Endothelial cell of umbilical vein (primary cell): ENCODE measurements around the gene RAB17. TPM values are rescaled to one million over a fixed set of nuclear protein-coding genes. Genes with fewer than 3 reads are reported as not detected.

ENCODE experiments used
- BruUV-seq: library from RNA; stranded (reverse); fragments of 400-500 nt; replicated peaks from 2 replicates; lab custom pipeline; 2021; lab: Mats Ljungman, UMichigan
- CTCF ChIA-PET: fragments of 300-600, 350-600 bp; sonication (Branson Sonifier 250); formaldehyde crosslinking; loops from one replicate; lab custom pipeline; 2021; ENCODE audit warnings: antibody characterized with exemption, inconsistent platforms; lab: Charles Lee
- POLR2A ChIA-PET: fragments of 300-600, 350-600 bp; sonication (Branson Sonifier 250); formaldehyde crosslinking; loops from one replicate; lab custom pipeline; 2021; ENCODE audit warnings: antibody characterized with exemption, inconsistent platforms; lab: Charles Lee
- DNase-seq: peaks from one replicate; pipeline ENCODE4 v3.0.0-alpha.2; 2011; ENCODE audit warnings: low read depth, low spot score
- FAIRE-seq: peaks from 2 replicates; lab custom pipeline; 2011; peaks lifted over from hg19 to GRCh38; lab: Jason Lieb, UNC
- H2AFZ ChIP-seq: 2 replicates; pipeline ENCODE4 v1.6.0; 2012; ENCODE audit warnings: low read depth, low read length, control low read depth, inconsistent platforms
- H3K27ac ChIP-seq: 2 replicates; pipeline ENCODE4 v1.5.1; 2011; ENCODE audit warnings: low read depth, mild to moderate bottlenecking, control low read depth, low read length, moderate library complexity; ENCODE audit not compliant: insufficient read depth
- H3K27me3 ChIP-seq, 2 experiments: 2 replicates each; pipeline versions ENCODE4 v1.6.0 to v1.6.1; 2011; ENCODE audit warnings: low read length in 2 of 2, mixed read lengths in 1 of 2; ENCODE audit not compliant: control insufficient read depth in 2 of 2, insufficient read depth in 2 of 2
- H3K36me3 ChIP-seq, 2 experiments: 2 replicates in 1 of 2; 3 replicates in 1 of 2; pipeline ENCODE4 v1.5.1; 2011; ENCODE audit warnings: low read length in 2 of 2, mild to moderate bottlenecking in 1 of 2, moderate library complexity in 1 of 2; ENCODE audit not compliant: control insufficient read depth in 2 of 2, insufficient read depth in 2 of 2; ENCODE audit errors: extremely low read depth in 1 of 2
- H3K4me1 ChIP-seq: 3 replicates; pipeline ENCODE4 v1.5.1; 2011; ENCODE audit warnings: mild to moderate bottlenecking, low read length; ENCODE audit not compliant: control insufficient read depth, insufficient read depth; ENCODE audit errors: extremely low read depth
- H3K4me2 ChIP-seq: 2 replicates; pipeline ENCODE4 v1.6.1; 2011; ENCODE audit warnings: low read length, control low read depth, mixed read lengths; ENCODE audit not compliant: insufficient read depth
- H3K4me3 ChIP-seq, 3 experiments: fragments of 200-600 bp in 1 of 3; sonication (generic), shearing (Covaris generic) in 1 of 3; replicated peaks in 1 of 3; 2 replicates each; pipeline ENCODE4 v1.5.1; 2011 to 2016; ENCODE audit warnings: control low read depth in 3 of 3, low read length in 3 of 3, mild to moderate bottlenecking in 2 of 3, inconsistent platforms in 1 of 3, low read depth in 1 of 3, moderate library complexity in 1 of 3; ENCODE audit not compliant: insufficient read depth in 1 of 3
- H3K79me2 ChIP-seq: 2 replicates; pipeline ENCODE4 v1.6.0; 2012; ENCODE audit warnings: low read length, inconsistent platforms; ENCODE audit not compliant: control insufficient read depth, insufficient read depth
- H3K9ac ChIP-seq: replicated peaks from 2 replicates; pipeline ENCODE3; 2011; ENCODE audit warnings: low read length, control low read depth; ENCODE audit not compliant: insufficient read depth; ENCODE audit errors: extremely low read depth
- H3K9me1 ChIP-seq: replicated peaks from 3 replicates; pipeline ENCODE4 v1.6.0; 2011; ENCODE audit warnings: mild to moderate bottlenecking, low read length; ENCODE audit not compliant: control insufficient read depth, insufficient read depth; ENCODE audit errors: extremely low read depth
- H3K9me3 ChIP-seq: replicated peaks from 2 replicates; pipeline ENCODE4 v1.5.1; 2012; ENCODE audit warnings: low read length, inconsistent platforms; ENCODE audit not compliant: control insufficient read depth, insufficient read depth
- H4K20me1 ChIP-seq: replicated peaks from 2 replicates; pipeline ENCODE3; 2011; ENCODE audit warnings: mild to moderate bottlenecking, low read length; ENCODE audit not compliant: control insufficient read depth, insufficient read depth; ENCODE audit errors: extremely low read depth
- CTCF ChIP-seq, 2 donors: IDR thresholded peaks; 1 replicate in 1 of 2; 2 replicates in 1 of 2; pipeline ENCODE4 v1.5.1; 2011; ENCODE audit warnings: low read length in 2 of 2, mild to moderate bottlenecking in 2 of 2, moderate library complexity in 2 of 2, control low read depth in 1 of 2, inconsistent platforms in 1 of 2, low read depth in 1 of 2; ENCODE audit not compliant: insufficient read depth in 1 of 2; ENCODE audit errors: extremely low read depth in 1 of 2
- EZH2 ChIP-seq: IDR thresholded peaks from 2 replicates; pipeline ENCODE4 v1.6.1; 2012; ENCODE audit warnings: borderline replicate concordance, low read depth, mild to moderate bottlenecking, moderate library complexity, low read length, inconsistent platforms; ENCODE audit not compliant: severe bottlenecking
- FOS ChIP-seq: IDR thresholded peaks from 2 replicates; pipeline ENCODE4 v1.6.1; 2011; ENCODE audit warnings: mild to moderate bottlenecking, low read length, moderate library complexity, borderline replicate concordance; ENCODE audit not compliant: insufficient read depth
- GATA2 ChIP-seq: IDR thresholded peaks from 2 replicates; pipeline ENCODE4 v1.7.0; 2011; ENCODE audit warnings: low read depth, mild to moderate bottlenecking, moderate library complexity, mixed read lengths, low read length; ENCODE audit not compliant: insufficient read length, insufficient read depth
- JUN ChIP-seq: IDR thresholded peaks from 2 replicates; pipeline ENCODE4 v1.6.1; 2011; ENCODE audit warnings: borderline replicate concordance, low read depth; ENCODE audit not compliant: insufficient read length, insufficient read depth
- MAX ChIP-seq: IDR thresholded peaks from 2 replicates; pipeline ENCODE4 v1.6.1; 2011; ENCODE audit not compliant: insufficient read depth, insufficient read length
- MYC ChIP-seq: IDR thresholded peaks from one replicate; pipeline ENCODE4 v1.6.1; 2011; ENCODE audit warnings: mild to moderate bottlenecking, low read depth, low read length
- POLR2A ChIP-seq: IDR thresholded peaks from 2 replicates; pipeline ENCODE4 v1.6.1; 2012; ENCODE audit warnings: low read depth, mild to moderate bottlenecking, control low read depth, low read length
- POLR2AphosphoS5 ChIP-seq: IDR thresholded peaks from 2 replicates; pipeline ENCODE4 v1.6.1; 2012; ENCODE audit warnings: low read depth, mild to moderate bottlenecking, control low read depth, low read length, moderate library complexity; ENCODE audit not compliant: insufficient read depth
- dilution Hi-C: fragments of 300-500 bp; cut with MboI; formaldehyde crosslinking; loops from one replicate; pipeline ENCODE4 v1.15.0; 2019; ENCODE audit warnings: low sequenced_read_pairs; ENCODE audit not compliant: extremely low pct_ligation_motif_present
- intact Hi-C: fragments of 100-400 bp; cut with micrococcal nuclease; formaldehyde crosslinking; loops from one replicate; pipeline ENCODE4 v1.10.0; 2022
- polyA plus RNA-seq, 4 experiments: library from polyadenylated mRNA; depleted of rRNA in 3 of 4; stranded (reverse) in 3 of 4; unstranded in 1 of 4; fragments of >200 nt; gene quantifications; 2 replicates each; pipeline versions ENCODE4 v1.2.1 to v1.2.3, GENCODE V29; 2011 to 2012; ENCODE audit warnings: missing spikeins in 1 of 4
- total RNA-seq: library from RNA; stranded (reverse); gene quantifications from 2 replicates; pipeline ENCODE4 v1.2.3, GENCODE V29; 2021

RAB17 gene
- total and polyA plus RNA-seq, 2 donors (not counting 3 experiments of a cell fraction or from before 2014, with no cell fraction given) = 0.41 to 0.77 TPM

GRCh38 chr2:237549643-237550415 lies 40.7 kb downstream of the RAB17 start:
- Histone ChIP-seq H3K9me1 (no peaks in the 10 kb centered on the region), H3K27me3 (no peaks in the 10 kb centered on the region), H3K36me3 (no peaks in the 10 kb centered on the region), H4K20me1 (no peaks in the 10 kb centered on the region), H3K27ac (no peak overlapping the region), H3K4me1 (no peaks in the 10 kb centered on the region), H3K4me3 (no peak overlapping the region), H3K9ac (no peak overlapping the region), H3K79me2 (no peaks in the 10 kb centered on the region), H3K4me2 (no peak overlapping the region), H2AFZ (no peak overlapping the region), H3K9me3 (no peaks in the 10 kb centered on the region)
- no peak for DNase-seq
- intact Hi-C loops (no loop called here), dilution Hi-C loops (no loop called here)
- ChIA-PET CTCF (interaction anchor here (1.3 to 1.9 kb wide), 4 partner anchors 10 to 37 kb away, joined by 3 to 9 read pairs (median 6); no protein-coding TSS in a partner anchor), POLR2A (no interaction called here)
- TF ChIP-seq GATA2 (no peak), FOS (no peak), POLR2AphosphoS5 (no peak), MAX (no peak), EZH2 (no peak), MYC (no peak), POLR2A (no peak), JUN (no peak), CTCF (IDR thresholded peaks at IDR 0.05; ENCODE audit: extremely low read depth in 1 of 2, insufficient read depth in 1 of 2, low read depth in 1 of 2, low read length in 2 of 2) (no peak)
- no TSS peak for BruUV-seq
- no peak for FAIRE-seq
